HL-60 (cell line): ENCODE results near the gene TTI1.

Experiments
- DNase-seq, 2 experiments: peaks; one replicate each; pipeline ENCODE4 v3.0.0-alpha.2; 2010 to 2020; ENCODE audit warnings: low read depth in 1 of 2, low spot score in 1 of 2
- H3K27ac ChIP-seq: fragments of 250-450 bp; sonication (Bioruptor Pico); replicated peaks from 2 replicates; pipeline ENCODE4 v1.5.1; 2020; ENCODE audit warnings: mild to moderate bottlenecking, moderate library complexity
- H3K27me3 ChIP-seq: fragments of 250-450 bp; sonication (Bioruptor Pico); 2 replicates; pipeline ENCODE4 v1.5.1; 2021; ENCODE audit warnings: mild to moderate bottlenecking, moderate library complexity; ENCODE audit not compliant: insufficient read depth, poor library complexity, severe bottlenecking
- H3K4me3 ChIP-seq: replicated peaks from 2 replicates; pipeline ENCODE4 v1.5.1; 2011; ENCODE audit warnings: mild to moderate bottlenecking, control low read depth, low read length; ENCODE audit not compliant: insufficient read depth
- GABPA ChIP-seq: IDR thresholded peaks from 2 replicates; pipeline ENCODE4 v1.6.1; 2012; ENCODE audit warnings: low read depth
- POLR2AphosphoS5 ChIP-seq: IDR thresholded peaks from 2 replicates; pipeline ENCODE4 v1.6.1; 2012; ENCODE audit warnings: low read depth
- SPI1 ChIP-seq: IDR thresholded peaks from 2 replicates; pipeline ENCODE4 v1.6.1; 2012; ENCODE audit warnings: low read depth, mild to moderate bottlenecking, borderline replicate concordance
- TF ChIP-seq, protein P1 (sequence below): IDR thresholded peaks from one replicate; pipeline ENCODE4 v1.5.1; 2011; ENCODE audit warnings: low read length, control low read depth, inconsistent platforms; ENCODE audit not compliant: insufficient read depth
- TF ChIP-seq, protein P2 (sequence below): IDR thresholded peaks from 2 replicates; pipeline ENCODE4 v1.6.1; 2012; ENCODE audit warnings: low read depth; ENCODE audit not compliant: insufficient replicate concordance

Gene TTI1

DNA sequence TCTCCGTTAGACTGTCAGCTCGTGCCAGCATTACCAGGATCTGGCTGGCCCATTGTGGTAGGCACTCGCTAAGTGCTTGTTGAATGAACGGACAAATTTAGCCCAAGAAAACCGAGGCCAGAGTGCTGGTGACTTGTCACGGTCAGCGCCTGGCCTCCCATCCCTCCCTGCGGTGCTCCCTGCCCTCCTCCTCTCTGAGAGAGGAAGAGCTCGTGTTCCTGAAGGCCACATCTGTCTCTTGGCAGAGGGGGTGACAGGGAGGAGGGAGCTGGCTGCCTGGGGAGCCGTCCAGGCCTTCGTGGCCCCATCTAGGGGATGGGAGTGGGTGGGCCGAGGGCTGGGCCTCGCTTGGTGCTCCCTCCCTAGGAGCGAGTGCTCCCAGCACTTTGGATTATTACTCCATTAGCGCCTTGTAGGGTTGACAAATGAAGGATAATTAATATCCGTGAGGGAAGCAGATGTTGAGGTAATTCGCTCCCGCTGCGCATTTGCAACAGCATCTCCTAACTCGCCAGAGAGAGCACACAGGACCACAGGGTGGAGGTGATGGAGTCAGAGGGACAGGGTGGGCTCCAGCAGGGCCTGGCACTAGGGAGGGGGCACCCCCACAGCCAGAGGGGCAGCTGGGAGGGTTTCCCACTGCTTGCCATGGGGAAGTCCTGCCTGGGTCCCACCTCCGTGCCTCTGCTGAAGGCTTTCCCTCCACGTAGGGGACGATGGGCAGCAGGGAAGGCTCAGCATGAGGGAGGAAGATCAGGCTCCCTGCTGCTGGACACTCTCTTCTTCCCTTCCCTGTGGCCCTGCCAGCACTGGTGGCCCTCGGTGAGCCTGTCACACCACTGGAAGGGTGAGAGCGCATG lies 93.3 kb downstream of the TTI1 start:
- no peaks in the 10 kb centered on the region for H3K27me3 ChIP-seq
- no peak for DNase-seq
- no peak overlapping the region for H3K4me3 ChIP-seq
- TF ChIP-seq, protein P1, sequence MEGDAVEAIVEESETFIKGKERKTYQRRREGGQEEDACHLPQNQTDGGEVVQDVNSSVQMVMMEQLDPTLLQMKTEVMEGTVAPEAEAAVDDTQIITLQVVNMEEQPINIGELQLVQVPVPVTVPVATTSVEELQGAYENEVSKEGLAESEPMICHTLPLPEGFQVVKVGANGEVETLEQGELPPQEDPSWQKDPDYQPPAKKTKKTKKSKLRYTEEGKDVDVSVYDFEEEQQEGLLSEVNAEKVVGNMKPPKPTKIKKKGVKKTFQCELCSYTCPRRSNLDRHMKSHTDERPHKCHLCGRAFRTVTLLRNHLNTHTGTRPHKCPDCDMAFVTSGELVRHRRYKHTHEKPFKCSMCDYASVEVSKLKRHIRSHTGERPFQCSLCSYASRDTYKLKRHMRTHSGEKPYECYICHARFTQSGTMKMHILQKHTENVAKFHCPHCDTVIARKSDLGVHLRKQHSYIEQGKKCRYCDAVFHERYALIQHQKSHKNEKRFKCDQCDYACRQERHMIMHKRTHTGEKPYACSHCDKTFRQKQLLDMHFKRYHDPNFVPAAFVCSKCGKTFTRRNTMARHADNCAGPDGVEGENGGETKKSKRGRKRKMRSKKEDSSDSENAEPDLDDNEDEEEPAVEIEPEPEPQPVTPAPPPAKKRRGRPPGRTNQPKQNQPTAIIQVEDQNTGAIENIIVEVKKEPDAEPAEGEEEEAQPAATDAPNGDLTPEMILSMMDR, result no peak
- TF ChIP-seq SPI1 (no peak), POLR2AphosphoS5 (no peak)
- TF ChIP-seq, protein P2, sequence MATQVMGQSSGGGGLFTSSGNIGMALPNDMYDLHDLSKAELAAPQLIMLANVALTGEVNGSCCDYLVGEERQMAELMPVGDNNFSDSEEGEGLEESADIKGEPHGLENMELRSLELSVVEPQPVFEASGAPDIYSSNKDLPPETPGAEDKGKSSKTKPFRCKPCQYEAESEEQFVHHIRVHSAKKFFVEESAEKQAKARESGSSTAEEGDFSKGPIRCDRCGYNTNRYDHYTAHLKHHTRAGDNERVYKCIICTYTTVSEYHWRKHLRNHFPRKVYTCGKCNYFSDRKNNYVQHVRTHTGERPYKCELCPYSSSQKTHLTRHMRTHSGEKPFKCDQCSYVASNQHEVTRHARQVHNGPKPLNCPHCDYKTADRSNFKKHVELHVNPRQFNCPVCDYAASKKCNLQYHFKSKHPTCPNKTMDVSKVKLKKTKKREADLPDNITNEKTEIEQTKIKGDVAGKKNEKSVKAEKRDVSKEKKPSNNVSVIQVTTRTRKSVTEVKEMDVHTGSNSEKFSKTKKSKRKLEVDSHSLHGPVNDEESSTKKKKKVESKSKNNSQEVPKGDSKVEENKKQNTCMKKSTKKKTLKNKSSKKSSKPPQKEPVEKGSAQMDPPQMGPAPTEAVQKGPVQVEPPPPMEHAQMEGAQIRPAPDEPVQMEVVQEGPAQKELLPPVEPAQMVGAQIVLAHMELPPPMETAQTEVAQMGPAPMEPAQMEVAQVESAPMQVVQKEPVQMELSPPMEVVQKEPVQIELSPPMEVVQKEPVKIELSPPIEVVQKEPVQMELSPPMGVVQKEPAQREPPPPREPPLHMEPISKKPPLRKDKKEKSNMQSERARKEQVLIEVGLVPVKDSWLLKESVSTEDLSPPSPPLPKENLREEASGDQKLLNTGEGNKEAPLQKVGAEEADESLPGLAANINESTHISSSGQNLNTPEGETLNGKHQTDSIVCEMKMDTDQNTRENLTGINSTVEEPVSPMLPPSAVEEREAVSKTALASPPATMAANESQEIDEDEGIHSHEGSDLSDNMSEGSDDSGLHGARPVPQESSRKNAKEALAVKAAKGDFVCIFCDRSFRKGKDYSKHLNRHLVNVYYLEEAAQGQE, result no peak
- no peak overlapping the region for H3K27ac ChIP-seq

DNA sequence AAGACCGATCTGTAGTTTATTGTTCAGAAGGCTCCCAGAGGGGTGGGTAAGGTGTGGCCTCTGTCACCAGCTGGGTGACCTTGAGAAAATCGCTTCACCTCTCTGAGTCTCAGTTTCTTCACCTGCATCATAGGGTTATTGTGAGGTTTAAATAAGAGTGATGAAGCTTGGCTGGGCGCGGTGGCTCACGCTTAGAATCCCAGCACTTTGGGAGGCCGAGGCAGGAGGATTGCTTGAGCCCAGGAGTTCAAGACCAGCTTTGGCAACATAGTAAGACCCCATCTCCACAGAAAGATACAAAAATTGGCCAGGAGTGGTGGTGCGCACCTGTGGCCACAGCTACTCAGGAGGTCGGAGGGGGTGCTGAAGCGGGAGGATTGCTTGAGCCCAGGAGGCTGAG lies 94.3 kb downstream of the TTI1 start:
- Histone ChIP-seq H3K27ac (no peak overlapping the region), H3K4me3 (no peak overlapping the region), H3K27me3 (no peaks in the 10 kb centered on the region)
- TF ChIP-seq SPI1 (no peak), POLR2AphosphoS5 (no peak), GABPA (no peak)
- TF ChIP-seq, protein P2, result no peak
- TF ChIP-seq, protein P1, result no peak
- no peak for DNase-seq

DNA sequence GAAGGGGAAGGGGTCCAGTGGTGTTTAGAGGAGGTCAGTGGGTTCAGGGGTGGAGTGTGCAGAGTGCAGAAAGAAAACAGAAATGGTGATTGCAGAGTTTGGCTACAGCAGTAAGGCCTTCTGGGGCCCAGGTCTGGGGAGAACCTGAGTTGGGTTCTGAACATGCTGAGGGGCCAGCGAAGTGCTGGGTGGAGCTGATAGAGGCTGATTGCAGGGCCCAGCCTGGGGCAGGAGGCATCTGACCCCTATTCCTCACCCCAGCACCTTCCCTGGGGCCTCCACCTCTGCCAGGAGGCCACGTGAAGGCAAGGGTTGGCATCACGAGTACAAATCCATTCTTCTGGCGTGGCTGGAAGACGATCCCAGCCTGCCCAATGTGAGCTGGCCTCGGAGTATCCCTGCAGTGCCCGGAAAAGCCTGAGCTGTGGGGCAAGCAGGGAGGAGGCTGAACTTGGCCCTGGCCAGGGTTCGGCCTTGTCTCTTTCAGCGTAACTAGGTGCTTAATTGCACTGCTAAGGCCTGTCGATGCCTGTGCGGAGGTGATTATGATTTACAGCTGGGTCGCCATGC lies 95.0 kb downstream of the TTI1 start:
- Histone ChIP-seq H3K27ac (no peak overlapping the region), H3K27me3 (no peaks in the 10 kb centered on the region), H3K4me3 (no peak overlapping the region)
- no peak for DNase-seq
- TF ChIP-seq GABPA, result no peak
- TF ChIP-seq, protein P1, result no peak
- TF ChIP-seq POLR2AphosphoS5, result no peak
- TF ChIP-seq SPI1, result no peak
- TF ChIP-seq, protein P2, result no peak
